Stomach (tissue), 4 donors: ENCODE measurements around the gene SDR42E1.

Experiments
- CTCF ChIP-seq, 7 experiments: fragments of 450-650 bp in 4 of 7; fragments of 200-600 bp in 3 of 7; sonication (generic) in 3 of 7; IDR thresholded peaks; one replicate each; pipeline ENCODE4 v1.5.1; 2016 to 2019; ENCODE audit warnings: antibody characterized with exemption in 7 of 7, control low read depth in 2 of 7, mild to moderate bottlenecking in 1 of 7
- EP300 ChIP-seq: sonication (generic); formaldehyde crosslinking; IDR thresholded peaks from one replicate; pipeline ENCODE4 v1.6.1; 2017; ENCODE audit warnings: antibody characterized with exemption
- POLR2A ChIP-seq, 4 donors: fragments of 450-650 bp; IDR thresholded peaks; one replicate each; pipeline ENCODE4 v1.6.1; 2016; ENCODE audit warnings: antibody characterized with exemption in 4 of 4, control low read depth in 2 of 4, mild to moderate bottlenecking in 1 of 4, moderate library complexity in 1 of 4
- POLR2AphosphoS5 ChIP-seq, 3 donors: sonication (generic); formaldehyde crosslinking; IDR thresholded peaks; one replicate each; pipeline ENCODE4 v1.6.1; 2016; ENCODE audit warnings: antibody characterized with exemption in 3 of 3

- TF ChIP-seq CTCF (IDR thresholded peaks at IDR 0.05), result no peak
- no peak for TF ChIP-seq POLR2AphosphoS5 (IDR thresholded peaks at IDR 0.05)
- TF ChIP-seq POLR2A (IDR thresholded peaks at IDR 0.05), result no peak
- no peak for TF ChIP-seq EP300
Measured at GRCh38 chr16:82055728-82056549, 44.7 kb upstream of the SDR42E1 start.
